Endothelial cell (in vitro differentiated cells): ENCODE measurements around the gene KLHDC9. TPM values are rescaled to one million over a fixed set of nuclear protein-coding genes. Genes with fewer than 3 reads are reported as not detected.

Experiments used
- DNase-seq: peaks from one replicate; pipeline ENCODE4 v3.0.0; 2021; ENCODE audit warnings: low spot score
- H3K27ac Mint-ChIP-seq: one replicate; pipeline ENCODE4 v1.8.0; 2021; ENCODE audit warnings: mixed read lengths, inconsistent platforms; ENCODE audit not compliant: unreplicated experiment
- H3K27me3 Mint-ChIP-seq: one replicate; pipeline ENCODE4 v1.8.0; 2021; ENCODE audit warnings: mild to moderate bottlenecking, moderate library complexity, mixed read lengths, inconsistent platforms; ENCODE audit not compliant: unreplicated experiment
- H3K36me3 Mint-ChIP-seq: one replicate; pipeline ENCODE4 v1.8.0; 2021; ENCODE audit warnings: mild to moderate bottlenecking, low read depth, mixed read lengths, inconsistent platforms; ENCODE audit not compliant: unreplicated experiment
- H3K4me1 Mint-ChIP-seq: one replicate; pipeline ENCODE4 v1.8.0; 2021; ENCODE audit warnings: mild to moderate bottlenecking, mixed read lengths, inconsistent platforms; ENCODE audit not compliant: unreplicated experiment
- H3K4me3 Mint-ChIP-seq: one replicate; pipeline ENCODE4 v1.8.0; 2021; ENCODE audit warnings: mild to moderate bottlenecking, mixed read lengths, inconsistent platforms; ENCODE audit not compliant: unreplicated experiment
- H3K9me3 Mint-ChIP-seq: one replicate; pipeline ENCODE4 v1.8.0; 2021; ENCODE audit warnings: mixed read lengths, inconsistent platforms; ENCODE audit not compliant: unreplicated experiment
- total RNA-seq: library from RNA; stranded (reverse); fragmentation: NEBNext Ultra II Directional; extraction: Animal tissue kit (Norgen Biotek cat#: 25700); gene quantifications from one replicate; pipeline ENCODE4 v1.2.1, GENCODE V29; 2021; ENCODE audit not compliant: unreplicated experiment
- TF ChIP-seq, protein P1 (sequence below): fragments of 200-600 bp; sonication (generic); IDR thresholded peaks from one replicate; pipeline ENCODE4 v1.5.0; 2021; ENCODE audit warnings: antibody characterized with exemption; ENCODE audit not compliant: unreplicated experiment

The KLHDC9 gene
- total RNA-seq, 1 donor from 2014 or later = 7.3 TPM

DNA sequence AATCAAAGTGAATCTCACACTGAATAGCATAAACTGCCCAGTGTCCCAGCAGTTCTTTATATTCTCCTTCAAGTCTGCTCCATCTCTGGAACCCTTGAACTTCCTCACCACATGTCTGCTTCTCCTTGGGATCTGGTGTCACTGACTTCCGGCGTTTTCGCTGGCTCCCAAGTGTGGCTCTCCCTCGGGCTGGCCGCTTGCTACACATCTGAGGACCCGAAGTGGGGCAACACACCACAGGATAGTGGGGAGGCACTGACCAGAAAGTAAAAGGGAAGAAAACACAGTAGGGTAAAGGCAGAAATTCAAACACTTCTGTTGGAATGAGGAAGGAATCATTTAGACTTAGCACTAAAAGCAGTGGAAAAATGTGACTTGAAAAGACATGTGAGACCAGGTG, 24.8 kb downstream of the KLHDC9 start:
- no peak for DNase-seq
- TF ChIP-seq, protein P1, sequence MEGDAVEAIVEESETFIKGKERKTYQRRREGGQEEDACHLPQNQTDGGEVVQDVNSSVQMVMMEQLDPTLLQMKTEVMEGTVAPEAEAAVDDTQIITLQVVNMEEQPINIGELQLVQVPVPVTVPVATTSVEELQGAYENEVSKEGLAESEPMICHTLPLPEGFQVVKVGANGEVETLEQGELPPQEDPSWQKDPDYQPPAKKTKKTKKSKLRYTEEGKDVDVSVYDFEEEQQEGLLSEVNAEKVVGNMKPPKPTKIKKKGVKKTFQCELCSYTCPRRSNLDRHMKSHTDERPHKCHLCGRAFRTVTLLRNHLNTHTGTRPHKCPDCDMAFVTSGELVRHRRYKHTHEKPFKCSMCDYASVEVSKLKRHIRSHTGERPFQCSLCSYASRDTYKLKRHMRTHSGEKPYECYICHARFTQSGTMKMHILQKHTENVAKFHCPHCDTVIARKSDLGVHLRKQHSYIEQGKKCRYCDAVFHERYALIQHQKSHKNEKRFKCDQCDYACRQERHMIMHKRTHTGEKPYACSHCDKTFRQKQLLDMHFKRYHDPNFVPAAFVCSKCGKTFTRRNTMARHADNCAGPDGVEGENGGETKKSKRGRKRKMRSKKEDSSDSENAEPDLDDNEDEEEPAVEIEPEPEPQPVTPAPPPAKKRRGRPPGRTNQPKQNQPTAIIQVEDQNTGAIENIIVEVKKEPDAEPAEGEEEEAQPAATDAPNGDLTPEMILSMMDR = no peak
- Mint-ChIP-seq H3K27me3 (peaks cover 7% of the 10 kb centered on the region), H3K36me3 (peaks cover 59% of the 10 kb centered on the region), H3K4me3 (peak overlapping the region; percentile 79), H3K27ac (no peak overlapping the region), H3K4me1 (peaks cover 63% of the 10 kb centered on the region), H3K9me3 (no peaks in the 10 kb centered on the region)

DNA sequence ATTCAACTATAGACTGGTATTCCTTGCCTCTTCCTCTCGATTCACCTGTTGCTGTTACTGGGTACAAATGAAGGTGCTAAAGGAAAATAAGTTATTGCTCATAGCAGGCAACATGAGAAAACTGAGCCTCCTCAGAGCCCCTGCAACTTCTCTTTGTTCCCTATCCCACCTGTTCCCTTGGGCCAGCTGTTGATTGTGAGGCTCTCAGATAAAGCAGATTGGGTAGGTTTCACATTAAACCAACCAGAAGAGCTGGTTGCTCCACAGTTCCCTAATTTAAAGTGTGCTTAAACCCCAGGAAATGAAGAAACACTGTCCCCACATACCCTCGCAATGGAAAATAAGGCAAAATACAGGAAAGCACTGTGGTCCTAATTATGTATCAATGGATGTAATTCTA, 29.5 kb downstream of the KLHDC9 start:
- H3K9me3 Mint-ChIP-seq = no peaks in the 10 kb centered on the region
- TF ChIP-seq, protein P1 = no peak
- H3K36me3 Mint-ChIP-seq = peaks cover 48% of the 10 kb centered on the region
- peaks cover 61% of the 10 kb centered on the region for H3K4me1 Mint-ChIP-seq
- H3K4me3 Mint-ChIP-seq = peak overlapping the region; percentile 83
- DNase-seq = no peak
- H3K27ac Mint-ChIP-seq = peak overlapping the region; percentile 10
- H3K27me3 Mint-ChIP-seq = peaks cover 12% of the 10 kb centered on the region

DNA sequence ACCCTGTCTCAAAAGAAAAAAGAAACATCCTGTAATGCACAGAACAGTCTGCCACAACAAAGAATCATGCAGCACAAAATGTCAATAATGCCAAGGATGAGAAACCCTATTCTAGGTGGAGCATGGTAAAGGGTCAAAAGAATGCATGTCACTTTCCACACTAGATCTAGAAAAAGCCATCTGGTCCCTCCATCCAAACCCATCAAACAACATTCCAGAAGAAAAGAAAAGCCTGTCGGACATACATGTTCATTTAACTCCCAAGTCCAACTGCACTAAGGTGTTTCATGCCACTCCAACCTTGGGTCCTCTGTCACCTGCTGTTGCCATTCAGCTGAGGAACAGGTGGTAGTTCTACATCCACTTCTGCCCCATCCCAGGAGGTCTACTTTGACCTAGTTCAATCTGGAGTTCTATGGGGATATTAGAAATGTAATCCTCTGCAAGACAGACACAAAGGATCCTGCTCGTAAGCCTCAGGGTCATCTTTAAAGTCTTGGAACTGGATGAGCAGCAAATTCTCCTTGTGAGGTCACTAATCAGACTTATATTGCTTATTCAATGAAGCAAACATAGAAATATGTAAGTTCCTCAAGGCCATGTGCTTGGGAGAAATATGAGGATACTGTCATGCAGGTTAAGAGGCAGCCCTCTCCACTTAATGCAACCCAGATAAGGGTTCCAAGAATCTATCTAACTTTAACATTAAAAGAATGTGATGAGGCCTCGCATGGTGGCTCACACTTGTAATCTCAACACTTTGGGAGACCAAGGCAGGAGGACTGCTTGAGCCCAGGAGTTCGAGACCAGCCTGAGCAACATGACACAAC, 30.6 kb downstream of the KLHDC9 start:
- H3K4me3 Mint-ChIP-seq = peak overlapping the region; percentile 96
- DNase-seq = no peak
- peaks cover 7% of the 10 kb centered on the region for H3K27me3 Mint-ChIP-seq
- H3K36me3 Mint-ChIP-seq = peaks cover 44% of the 10 kb centered on the region
- H3K27ac Mint-ChIP-seq = peak overlapping the region; percentile 54
- no peaks in the 10 kb centered on the region for H3K9me3 Mint-ChIP-seq
- TF ChIP-seq, protein P1 = no peak
- H3K4me1 Mint-ChIP-seq = peaks cover 57% of the 10 kb centered on the region

GRCh38 chr1:161130266-161130665, 32.1 kb downstream of the KLHDC9 start:
- Mint-ChIP-seq H3K4me3 (peak overlapping the region; percentile 96), H3K36me3 (peaks cover 36% of the 10 kb centered on the region), H3K9me3 (no peaks in the 10 kb centered on the region), H3K27ac (peak overlapping the region; percentile 80), H3K4me1 (peaks cover 60% of the 10 kb centered on the region), H3K27me3 (peaks cover 7% of the 10 kb centered on the region)
- DNase-seq = no peak
- TF ChIP-seq, protein P1 = no peak
